Hematopoietic multipotent progenitor cell treated with erythropoietin and hydrocortisone succinate and interleukin-3 and kit ligand, for 17 days (in vitro differentiated cells): ENCODE results near the gene CNOT6.
"Not testable (repeated sequence)": the region's sequence is repeated elsewhere in the genome, so short reads cannot be mapped to it uniquely, and the experiment has no call there.

Experiments
- DNase-seq: peaks from one replicate; pipeline ENCODE4 v3.0.0-alpha.2; 2015; ENCODE audit warnings: low spot score

CNOT6 gene

GRCh38 chr5:180521101-180521500 lies 26.9 kb downstream of the CNOT6 start:
- DNase-seq, result no peak

GRCh38 chr5:180521591-180521990 lies 27.4 kb downstream of the CNOT6 start:
- DNase-seq, result no peak

DNA sequence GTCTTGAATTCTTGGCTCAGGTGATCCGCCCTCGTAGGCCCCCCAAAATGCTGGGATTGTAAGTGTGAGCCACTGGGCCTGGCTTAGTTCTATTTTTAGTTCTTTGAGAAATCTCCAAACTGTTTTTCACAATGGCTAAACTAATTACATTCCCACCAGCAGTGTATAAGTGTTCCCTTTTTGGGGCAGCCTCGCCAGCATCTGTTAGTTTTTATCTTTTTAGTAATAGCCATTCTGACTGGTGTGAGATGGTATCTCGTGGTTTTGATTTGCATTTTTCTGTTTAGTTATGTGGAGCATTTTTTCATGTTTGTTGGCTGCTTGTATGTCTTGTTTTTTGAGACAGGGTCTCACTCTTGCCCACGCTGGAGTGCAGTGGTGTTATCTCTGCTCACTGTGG lies 28.2 kb downstream of the CNOT6 start:
- DNase-seq, result no peak

DNA sequence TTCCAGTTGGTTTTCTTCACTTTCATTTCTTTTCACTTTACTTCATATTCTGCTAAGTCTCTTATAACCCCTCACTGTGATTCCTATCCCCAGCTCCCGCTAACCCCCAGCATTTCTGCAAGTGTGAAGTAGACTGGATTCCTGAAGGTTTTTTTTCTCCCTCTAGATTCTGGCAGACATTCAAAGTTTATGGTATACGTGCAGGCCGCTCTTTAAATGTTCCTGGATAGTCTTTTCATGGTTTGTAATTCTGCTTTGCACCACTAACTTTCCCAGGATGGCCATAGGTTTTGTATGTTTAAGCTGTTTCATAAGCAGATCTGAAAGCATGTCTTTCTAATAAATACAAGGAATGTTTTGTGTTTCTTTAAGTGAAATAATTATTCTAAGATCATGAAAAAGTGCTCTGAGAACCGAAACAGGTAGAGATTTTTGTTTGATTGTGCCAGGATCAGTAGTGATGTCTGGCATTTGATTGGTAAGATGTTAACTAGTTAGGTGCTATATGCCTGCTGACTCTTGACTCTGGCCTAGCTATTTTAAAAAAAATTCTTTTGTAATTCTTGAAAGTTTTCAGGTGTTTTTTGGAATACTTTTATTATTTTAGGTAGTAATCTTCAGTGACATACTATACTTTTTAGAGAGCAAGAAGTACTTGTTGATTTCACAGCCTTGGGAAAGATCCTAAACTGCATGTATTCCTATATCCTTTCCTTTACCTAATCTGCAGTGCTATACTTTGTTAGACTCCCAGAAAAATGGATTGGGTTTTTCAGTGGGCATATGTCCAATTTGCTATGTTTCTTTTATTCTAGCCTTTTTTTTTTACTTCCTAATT lies 29.7 kb downstream of the CNOT6 start:
- DNase-seq, result no peak

DNA sequence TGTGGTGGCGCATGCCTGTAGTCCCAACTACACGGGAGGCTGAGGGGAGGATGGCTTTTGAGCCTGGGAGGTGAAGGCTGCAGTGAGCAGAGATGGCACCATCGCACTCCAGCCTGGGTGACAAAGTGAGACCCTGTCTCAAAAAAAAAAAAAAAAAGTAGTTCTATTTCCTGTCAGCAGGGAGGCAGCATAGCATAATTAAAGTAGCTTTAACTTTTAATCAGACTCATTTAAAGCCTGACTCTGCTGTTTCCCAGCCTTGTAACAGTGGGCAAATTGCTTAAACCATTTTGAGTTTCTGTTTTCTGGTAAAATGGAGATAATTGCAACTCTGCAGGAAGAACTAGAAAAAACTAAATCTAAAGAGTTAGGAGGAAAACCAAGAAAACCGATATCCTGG lies 31.2 kb downstream of the CNOT6 start:
- no peak for DNase-seq

- DNase-seq, result no peak
Measured at GRCh38 chr5:180526269-180526668, 32.1 kb downstream of the CNOT6 start.

DNA sequence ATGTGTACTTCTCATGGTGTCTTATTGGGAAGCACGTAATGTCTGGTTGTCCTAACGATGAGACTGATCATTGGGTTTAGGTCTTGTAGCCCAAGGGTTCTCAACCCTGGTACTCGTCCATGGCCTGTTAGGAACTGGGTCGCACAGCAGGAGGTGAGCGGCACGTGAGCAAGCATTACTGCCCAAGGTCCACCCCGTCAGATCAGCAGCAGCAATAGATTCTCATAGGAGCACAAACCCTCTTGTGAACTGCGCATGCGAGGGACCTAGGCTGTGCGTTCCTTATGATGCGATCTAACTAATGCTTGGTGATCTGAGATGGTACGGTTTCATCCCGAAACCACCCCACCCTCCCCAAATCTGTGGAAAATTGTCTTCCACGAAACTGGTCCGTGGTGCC lies 33.5 kb downstream of the CNOT6 start:
- no peak for DNase-seq

DNA sequence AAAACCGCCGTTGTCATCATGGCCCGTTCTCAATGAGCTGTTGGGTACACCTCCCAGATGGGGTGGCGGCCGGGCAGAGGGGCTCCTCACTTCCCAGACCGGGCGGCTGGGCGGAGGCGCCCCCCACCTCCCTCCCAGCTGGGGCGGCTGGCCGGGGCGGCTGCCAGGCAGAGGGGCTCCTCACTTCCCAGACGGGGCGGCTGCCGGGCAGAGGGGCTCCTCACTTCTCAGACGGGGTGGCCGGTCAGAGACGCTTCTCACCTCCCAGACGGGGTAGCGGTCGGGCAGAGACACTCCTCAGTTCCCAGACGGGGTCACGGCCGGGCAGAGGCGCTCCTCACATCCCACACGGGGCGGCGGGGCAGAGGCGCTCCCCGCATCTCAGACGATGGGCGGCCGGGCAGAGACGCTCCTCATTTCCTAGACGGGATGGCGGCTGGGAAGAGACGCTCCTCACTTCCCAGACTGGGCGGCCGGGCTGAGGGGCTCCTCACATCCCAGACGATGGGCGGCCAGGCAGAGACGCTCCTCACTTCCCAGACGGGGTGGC lies 36.9 kb downstream of the CNOT6 start:
- DNase-seq, result not testable (repeated sequence)

GRCh38 chr5:180532268-180532667 lies 38.1 kb downstream of the CNOT6 start:
- DNase-seq, result no peak

DNA sequence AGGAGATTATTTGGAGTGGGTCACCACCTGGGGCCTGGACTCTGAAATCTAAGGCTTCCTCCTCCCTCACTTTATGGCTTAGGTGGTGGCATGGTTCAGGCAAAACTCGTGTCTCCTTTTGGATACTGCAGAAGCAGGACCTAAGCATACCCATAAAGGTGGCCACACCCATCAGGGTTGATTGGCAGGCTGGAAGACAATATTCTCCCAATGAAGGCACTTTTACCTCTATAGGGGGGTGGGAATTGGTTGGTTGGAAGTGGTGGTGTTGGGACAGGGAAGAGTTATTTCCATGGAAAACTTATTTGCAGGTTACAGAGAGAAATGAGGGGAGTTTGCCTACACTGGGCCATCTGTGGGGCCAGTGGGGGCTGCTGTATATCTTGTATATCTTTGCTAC lies 39.7 kb downstream of the CNOT6 start:
- no peak for DNase-seq

- DNase-seq, result no peak
Measured at GRCh38 chr5:180535573-180535972, 41.4 kb downstream of the CNOT6 start.

DNA sequence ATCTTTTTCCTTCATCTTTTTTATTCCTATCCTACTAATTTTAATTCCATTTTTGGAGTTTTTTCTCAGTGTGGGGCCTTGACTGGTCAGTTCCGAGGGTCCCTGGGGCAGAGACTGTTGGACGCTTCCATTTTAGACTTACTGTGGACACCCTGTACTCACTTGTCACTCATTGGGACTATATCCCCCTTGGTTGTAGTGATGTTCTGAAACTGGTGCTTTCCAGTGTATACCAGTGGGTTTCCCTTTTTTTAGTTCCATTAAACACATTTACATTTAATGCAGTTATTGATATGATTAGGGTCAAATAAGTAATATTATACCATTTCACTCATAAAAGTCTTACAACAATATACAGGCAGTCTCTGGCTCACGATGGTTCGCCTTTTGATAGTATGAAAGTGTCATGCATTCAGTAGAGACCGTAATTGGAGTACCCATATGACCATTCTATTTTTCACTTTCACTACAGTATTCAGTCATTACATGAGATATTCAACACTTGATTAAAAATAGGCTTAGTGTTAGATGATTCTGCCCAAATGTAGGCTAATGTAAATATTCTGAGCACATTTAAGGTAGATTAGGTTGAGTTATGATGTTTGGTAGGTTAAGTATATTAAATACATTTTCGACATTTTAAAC lies 46.0 kb downstream of the CNOT6 start:
- DNase-seq, result no peak

DNA sequence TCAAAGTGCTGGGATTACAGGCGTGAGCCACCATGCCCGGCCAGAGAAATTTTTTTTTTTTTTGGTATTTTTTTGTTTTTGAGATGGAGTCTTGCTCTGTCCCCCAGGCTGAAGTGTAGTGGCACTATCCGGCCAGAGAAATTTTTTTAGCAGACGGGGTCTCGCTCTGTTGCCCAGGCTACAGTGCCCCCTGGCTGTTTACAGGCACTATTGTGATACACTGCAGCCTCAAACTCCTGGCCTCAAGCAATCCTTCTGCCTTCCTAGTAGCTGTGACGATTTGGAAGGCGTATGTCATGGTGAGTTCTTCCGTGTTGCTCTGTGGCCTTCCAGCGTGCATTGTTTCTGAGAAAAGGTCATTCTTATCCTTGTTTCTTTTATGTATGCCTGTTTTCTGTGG lies 47.5 kb downstream of the CNOT6 start:
- DNase-seq, result no peak

DNA sequence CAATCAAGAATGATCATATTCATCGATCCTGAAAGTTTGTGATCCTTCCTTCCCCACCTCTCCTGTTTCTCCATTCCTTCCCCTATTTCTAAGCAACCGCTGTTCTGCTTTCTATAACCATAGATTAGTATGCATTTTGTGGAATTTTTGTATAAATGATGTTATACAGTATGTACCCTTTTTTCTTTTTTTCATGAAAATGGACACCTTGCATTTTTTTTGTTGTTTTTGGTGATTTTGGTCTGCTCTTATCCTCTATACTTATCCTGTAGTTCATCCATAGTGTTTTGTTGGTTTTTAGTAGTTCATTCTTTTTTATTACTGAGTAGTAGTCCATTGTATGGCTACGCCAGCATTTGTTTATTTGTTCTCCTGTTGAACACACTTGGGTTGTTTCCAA lies 51.1 kb downstream of the CNOT6 start:
- no peak for DNase-seq

DNA sequence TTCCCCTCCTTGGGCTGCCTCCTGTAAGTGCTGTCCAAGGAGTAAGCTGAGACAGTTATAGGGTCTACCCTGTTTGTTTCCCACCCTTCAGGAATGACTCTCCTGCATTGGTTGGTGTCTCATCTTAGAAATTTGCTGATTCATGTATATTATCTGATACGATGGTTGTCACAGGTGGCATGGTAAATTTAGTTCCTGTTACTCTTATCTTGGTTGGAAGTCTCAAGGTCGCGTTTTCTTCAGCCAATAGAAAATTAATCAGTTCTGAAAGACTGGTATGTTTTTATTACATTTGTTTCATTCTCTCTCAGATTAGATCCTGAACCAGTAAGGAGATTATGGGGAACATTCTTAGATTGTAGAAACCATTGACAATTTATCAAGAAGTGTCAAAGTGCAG lies 54.4 kb downstream of the CNOT6 start:
- peak; percentile 54 for DNase-seq

DNA sequence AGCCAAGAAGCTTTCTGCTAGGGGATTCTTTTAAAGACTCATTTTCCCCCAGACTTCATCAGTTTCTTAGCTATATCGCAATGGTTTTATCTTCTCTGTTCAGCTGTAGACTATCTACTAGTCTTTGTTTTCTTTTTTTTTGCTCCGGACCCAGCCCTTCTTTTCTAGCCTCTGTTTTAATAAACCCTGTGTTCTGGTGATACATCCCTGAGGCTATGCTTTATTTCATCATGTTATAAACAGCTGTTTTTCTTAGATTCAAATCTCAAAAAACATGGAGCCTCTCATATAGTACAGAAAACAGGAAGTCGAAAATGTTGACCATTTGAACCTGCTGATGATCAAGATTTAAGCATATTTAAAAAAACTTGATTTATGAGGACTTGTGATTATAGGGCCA lies 59.4 kb downstream of the CNOT6 start:
- DNase-seq, result peak; percentile 33

- DNase-seq, result peak; percentile 68
Measured at GRCh38 chr5:180555168-180555921, 61.2 kb downstream of the CNOT6 start.

DNA sequence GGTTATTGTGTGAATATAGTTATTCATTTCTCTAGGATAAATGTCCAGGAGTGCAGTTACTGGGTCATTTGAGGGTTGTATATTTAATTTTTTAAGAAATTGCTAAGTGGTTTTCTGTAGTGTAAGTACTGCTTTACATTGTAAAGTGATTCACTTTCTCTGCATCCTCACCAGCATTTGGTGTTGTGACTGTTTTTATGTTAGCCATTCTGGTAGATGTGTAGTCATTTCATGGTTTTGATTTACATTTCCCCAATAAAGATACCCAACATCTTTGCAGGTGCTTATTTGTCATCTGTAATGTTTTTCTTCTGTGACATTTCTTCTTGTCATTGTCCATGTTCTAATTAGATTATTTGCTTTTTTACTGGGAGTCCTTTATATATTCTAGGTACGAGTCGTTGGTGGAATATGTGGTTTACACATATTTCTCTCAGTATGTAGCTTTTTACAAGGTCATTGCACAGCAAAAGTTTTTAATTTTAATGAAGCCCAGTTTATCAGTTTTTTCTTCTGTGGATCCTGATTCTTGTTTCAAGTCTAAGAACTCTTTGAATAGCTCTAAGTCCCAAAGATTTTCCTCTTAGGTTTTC lies 63.1 kb downstream of the CNOT6 start:
- no peak for DNase-seq

- no peak for DNase-seq
Measured at GRCh38 chr5:180558232-180558631, 64.1 kb downstream of the CNOT6 start.

DNA sequence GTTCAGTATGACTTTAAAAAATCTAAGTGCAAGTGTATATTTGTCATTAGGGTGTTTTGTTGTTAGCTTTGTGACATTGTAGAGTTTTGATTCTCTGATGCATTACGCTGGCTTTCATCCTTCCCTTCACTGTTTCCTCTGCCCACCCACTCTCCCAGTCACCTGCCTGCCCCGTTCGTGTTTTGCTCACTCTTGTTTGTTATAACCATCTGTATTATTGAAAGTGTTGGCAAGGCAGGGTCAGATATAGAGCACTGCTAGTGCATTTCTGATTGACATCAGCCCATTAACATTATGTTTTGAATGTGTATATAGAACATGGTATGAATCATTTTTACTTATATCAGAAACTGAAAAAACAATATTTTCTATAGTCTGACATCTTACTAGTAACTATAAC lies 69.8 kb downstream of the CNOT6 start:
- no peak for DNase-seq

- DNase-seq, result no peak
Measured at GRCh38 chr5:180568914-180569313, 74.7 kb downstream of the CNOT6 start.

DNA sequence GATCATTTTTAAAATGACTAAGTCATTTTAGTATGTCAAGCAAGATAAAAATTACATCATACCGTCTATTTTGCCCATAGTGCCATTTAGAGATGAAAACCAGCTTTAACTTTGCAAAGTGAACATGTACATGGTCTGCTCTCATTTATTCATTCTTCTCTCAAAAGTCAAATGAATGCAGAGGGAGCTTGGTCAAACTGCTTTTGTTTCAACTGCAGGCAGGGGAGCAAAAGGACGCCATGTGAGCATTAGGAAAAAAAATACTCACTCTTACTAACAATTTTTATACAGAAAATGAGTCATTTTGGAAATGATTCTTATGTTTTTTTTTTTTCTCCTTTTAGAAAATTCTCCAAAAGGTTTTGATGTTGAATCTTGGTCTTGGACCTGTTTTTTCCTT lies 81.4 kb downstream of the CNOT6 start:
- DNase-seq, result no peak
